Nephron progenitor cell (in vitro differentiated cells): ENCODE results near the gene YEATS2.
A peak's percentile ranks its signal among the peaks of the same experiment; 100 is the strongest.

Source experiments
- DNase-seq: peaks from one replicate; pipeline ENCODE4 v3.0.0; 2021
- H3K27ac Mint-ChIP-seq: 2 replicates; pipeline ENCODE4 v1.8.0; 2021; ENCODE audit warnings: mild to moderate bottlenecking, moderate library complexity, mixed read lengths
- H3K27me3 Mint-ChIP-seq: 2 replicates; pipeline ENCODE4 v1.8.0; 2021; ENCODE audit warnings: mild to moderate bottlenecking, low read depth, mixed read lengths; ENCODE audit not compliant: poor library complexity
- H3K36me3 Mint-ChIP-seq: 2 replicates; pipeline ENCODE4 v1.8.0; 2021; ENCODE audit warnings: low read depth, mixed read lengths
- H3K4me1 Mint-ChIP-seq: 2 replicates; pipeline ENCODE4 v1.8.0; 2021; ENCODE audit warnings: mixed read lengths
- H3K4me3 Mint-ChIP-seq: 2 replicates; pipeline ENCODE4 v1.8.0; 2021; ENCODE audit warnings: mild to moderate bottlenecking, moderate library complexity, mixed read lengths
- H3K9me3 Mint-ChIP-seq: 2 replicates; pipeline ENCODE4 v1.8.0; 2021; ENCODE audit warnings: mild to moderate bottlenecking, moderate library complexity, mixed read lengths
- CTCF ChIP-seq: fragments of 200-600 bp; sonication (generic); IDR thresholded peaks from 2 replicates; pipeline ENCODE4 v1.5.0; 2021; ENCODE audit warnings: antibody characterized with exemption

The YEATS2 gene

GRCh38 chr3:183762304-183762703 lies 64.7 kb downstream of the YEATS2 start:
- no peak for TF ChIP-seq CTCF
- Mint-ChIP-seq H3K36me3 (peaks cover 72% of the 10 kb centered on the region), H3K27ac (no peak overlapping the region), H3K9me3 (no peaks in the 10 kb centered on the region), H3K4me1 (no peaks in the 10 kb centered on the region), H3K4me3 (no peak overlapping the region), H3K27me3 (peaks cover 2% of the 10 kb centered on the region)
- DNase-seq = no peak

GRCh38 chr3:183764847-183765731 lies 67.5 kb downstream of the YEATS2 start:
- no peak for DNase-seq
- H3K9me3 Mint-ChIP-seq = no peaks in the 10 kb centered on the region
- no peak overlapping the region for H3K4me3 Mint-ChIP-seq
- peaks cover 2% of the 10 kb centered on the region for H3K27me3 Mint-ChIP-seq
- no peaks in the 10 kb centered on the region for H3K4me1 Mint-ChIP-seq
- H3K36me3 Mint-ChIP-seq = peaks cover 65% of the 10 kb centered on the region
- no peak for TF ChIP-seq CTCF
- H3K27ac Mint-ChIP-seq = peak overlapping the region; percentile 57

- Mint-ChIP-seq H3K4me1 (no peaks in the 10 kb centered on the region), H3K27me3 (peaks cover 2% of the 10 kb centered on the region), H3K9me3 (no peaks in the 10 kb centered on the region), H3K4me3 (no peak overlapping the region), H3K36me3 (peaks cover 64% of the 10 kb centered on the region), H3K27ac (no peak overlapping the region)
- no peak for DNase-seq
- TF ChIP-seq CTCF = no peak
These were observed 68.5 kb downstream of the YEATS2 start for GRCh38 chr3:183766107-183766506.

- Mint-ChIP-seq H3K9me3 (no peaks in the 10 kb centered on the region), H3K4me3 (no peak overlapping the region), H3K27me3 (peaks cover 2% of the 10 kb centered on the region), H3K27ac (no peak overlapping the region), H3K36me3 (peaks cover 61% of the 10 kb centered on the region), H3K4me1 (no peaks in the 10 kb centered on the region)
- TF ChIP-seq CTCF = peak; percentile 66
- DNase-seq = peak; percentile 69
These were observed 69.4 kb downstream of the YEATS2 start for GRCh38 chr3:183766745-183767606.

- no peaks in the 10 kb centered on the region for H3K9me3 Mint-ChIP-seq
- no peak overlapping the region for H3K4me3 Mint-ChIP-seq
- no peaks in the 10 kb centered on the region for H3K4me1 Mint-ChIP-seq
- TF ChIP-seq CTCF = no peak
- H3K36me3 Mint-ChIP-seq = peaks cover 63% of the 10 kb centered on the region
- H3K27me3 Mint-ChIP-seq = peaks cover 2% of the 10 kb centered on the region
- H3K27ac Mint-ChIP-seq = no peak overlapping the region
- no peak for DNase-seq
These were observed 70.5 kb downstream of the YEATS2 start for GRCh38 chr3:183768114-183768513.
